ENCODE data around the gene SDS. TPM values are rescaled to one million over a fixed set of nuclear protein-coding genes. Genes with fewer than 3 reads are reported as not detected.

The SDS gene
- total RNA-seq, 1 experiment from 2014 or later = not detected

- TF ChIP-seq TCF7L2 (IDR thresholded peaks at IDR 0.05; ENCODE audit: borderline replicate concordance, extremely low read depth, insufficient read depth, insufficient read length) = no peak
- TF ChIP-seq EZH2phosphoT487 (IDR thresholded peaks at IDR 0.05; ENCODE audit: borderline replicate concordance) = no peak
Observed at GRCh38 chr12:113361574-113362370, 41.9 kb downstream of the SDS start (continued).

DNA sequence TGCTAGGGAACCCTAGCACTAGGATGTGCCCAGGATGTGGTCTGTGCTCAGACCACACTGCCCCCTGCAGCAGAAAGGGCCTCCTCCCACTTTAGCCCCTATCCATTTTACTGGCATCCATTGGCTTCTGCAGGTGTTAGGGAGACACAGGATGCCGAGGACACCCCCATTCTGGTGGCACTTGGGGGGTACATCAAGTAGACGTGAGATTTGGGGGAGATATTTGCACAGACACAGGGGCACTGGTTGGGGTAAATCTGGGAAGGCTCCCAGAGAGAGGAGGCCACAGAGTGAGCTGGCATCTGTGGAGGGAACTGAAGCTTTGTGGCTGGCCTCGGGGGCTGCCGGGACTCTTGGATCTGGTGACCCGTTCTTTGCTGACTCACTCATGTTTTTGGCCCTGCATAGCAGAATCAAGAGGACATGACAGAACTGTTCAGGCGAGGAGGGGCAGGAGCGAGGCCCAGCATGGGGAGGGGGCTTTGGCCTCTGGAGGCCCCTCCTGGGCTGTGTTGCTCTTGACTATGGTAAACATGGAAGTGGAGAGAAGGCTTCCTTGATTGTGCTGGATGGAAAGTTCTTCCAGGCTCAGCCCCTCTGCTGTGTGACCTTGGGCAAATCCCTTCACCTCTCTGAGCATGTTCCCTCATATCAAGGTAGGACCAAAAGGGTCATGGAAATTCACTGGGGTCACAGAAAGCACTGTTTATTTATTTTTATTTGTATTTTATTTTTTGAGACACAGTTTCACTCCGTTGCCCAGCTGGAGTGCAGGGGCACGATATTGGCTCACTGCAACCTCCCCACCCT is 43.5 kb downstream of the SDS start:
- POLR2A ChIA-PET = no interaction called here
- BruUV-seq (replicated peaks) = TSS peak; percentile 51

More for the DNA sequence above, 43.5 kb downstream of the SDS start:
- Histone ChIP-seq H3K27ac (ENCODE audit: low read depth, low read length) (no peak overlapping the region), H3K27me3 (ENCODE audit: insufficient read depth, low read length) (no peaks in the 10 kb centered on the region), H2AFZ (ENCODE audit: low read depth, low read length, poor library complexity, severe bottlenecking) (no peak overlapping the region), H4K20me1 (ENCODE audit: insufficient read depth) (no peaks in the 10 kb centered on the region), H3K79me2 (ENCODE audit: insufficient read depth, low read length) (peaks cover 24% of the 10 kb centered on the region), H3K4me3 (replicated peaks in 1 of 2; ENCODE audit: low read depth in 1 of 2, low read length in 2 of 2) (peak overlapping the region; percentile 88 to 95; a peak in 3 of 4 replicates), H3K36me3 (ENCODE audit: control insufficient read depth in 1 of 2, insufficient read depth in 2 of 2, low read length in 2 of 2) (no peaks in the 10 kb centered on the region; a peak in 1 of 4 replicates), H3K4me2 (ENCODE audit: low read length) (peak overlapping the region; percentile 95), H3K9me3 (ENCODE audit: control insufficient read depth in 1 of 2, insufficient read depth in 1 of 2, low read depth in 1 of 2, low read length in 2 of 2) (no peaks in the 10 kb centered on the region), H3K9me2 (ENCODE audit: insufficient read depth) (no peaks in the 10 kb centered on the region), H3K4me1 (ENCODE audit: control insufficient read depth in 1 of 2, insufficient read depth in 2 of 2, low read length in 2 of 2) (peaks cover 12 to 24% of the 10 kb centered on the region in 2 experiments), H3K9ac (ENCODE audit: low read length) (0 out of 2 replicates have a peak overlapping the region, but pooled peaks have one; percentile 85)
- CTCF ChIA-PET = no interaction called here
- intact Hi-C loops (cut with micrococcal nuclease) = loop anchor here (2.0 kb wide), 1 partner anchor 25 kb away; the partner anchor contains the start of gene SLC8B1
- DNase-seq (ENCODE audit: low read depth, low spot score) (no peak), ATAC-seq (no peak)
- no peak for TF ChIP-seq SRF (IDR thresholded peaks at IDR 0.05; ENCODE audit: low read depth)
- TF ChIP-seq, protein P1, sequence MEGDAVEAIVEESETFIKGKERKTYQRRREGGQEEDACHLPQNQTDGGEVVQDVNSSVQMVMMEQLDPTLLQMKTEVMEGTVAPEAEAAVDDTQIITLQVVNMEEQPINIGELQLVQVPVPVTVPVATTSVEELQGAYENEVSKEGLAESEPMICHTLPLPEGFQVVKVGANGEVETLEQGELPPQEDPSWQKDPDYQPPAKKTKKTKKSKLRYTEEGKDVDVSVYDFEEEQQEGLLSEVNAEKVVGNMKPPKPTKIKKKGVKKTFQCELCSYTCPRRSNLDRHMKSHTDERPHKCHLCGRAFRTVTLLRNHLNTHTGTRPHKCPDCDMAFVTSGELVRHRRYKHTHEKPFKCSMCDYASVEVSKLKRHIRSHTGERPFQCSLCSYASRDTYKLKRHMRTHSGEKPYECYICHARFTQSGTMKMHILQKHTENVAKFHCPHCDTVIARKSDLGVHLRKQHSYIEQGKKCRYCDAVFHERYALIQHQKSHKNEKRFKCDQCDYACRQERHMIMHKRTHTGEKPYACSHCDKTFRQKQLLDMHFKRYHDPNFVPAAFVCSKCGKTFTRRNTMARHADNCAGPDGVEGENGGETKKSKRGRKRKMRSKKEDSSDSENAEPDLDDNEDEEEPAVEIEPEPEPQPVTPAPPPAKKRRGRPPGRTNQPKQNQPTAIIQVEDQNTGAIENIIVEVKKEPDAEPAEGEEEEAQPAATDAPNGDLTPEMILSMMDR (IDR thresholded peaks at IDR 0.05 in 2 of 3, conservative IDR thresholded peaks at IDR 0.05 in 1 of 3; ENCODE audit: borderline replicate concordance in 1 of 3, insufficient read depth in 1 of 3, low read depth in 2 of 3, low read length in 2 of 3) = peak in 2 of 3 experiments; percentile 26 to 33; a peak in 3 of 6 replicates
- no peak for TF ChIP-seq JUND (IDR thresholded peaks at IDR 0.05)
- peak; percentile 33; the same call in 1 of the 2 replicates for TF ChIP-seq RAD21 (IDR thresholded peaks at IDR 0.05; ENCODE audit: low read depth)
- RAD21 ChIA-PET (ENCODE audit: low non-redundant PET in 1 of 2, low total read pairs in 2 of 2, uncharacterized antibody in 2 of 2, unreplicated experiment in 2 of 2) = no interaction called here

Measured in HCT116 (cell line).